Right lobe of liver (tissue), 4 donors: ENCODE results near the gene GREB1.

ENCODE experiments used
- CTCF ChIP-seq, 4 donors: fragments of 200-600 bp in 3 of 4; fragments of 450-650 bp in 1 of 4; IDR thresholded peaks; one replicate each; pipeline versions ENCODE4 v1.5.1 to v1.8.0; 2016 to 2022; ENCODE audit warnings: antibody characterized with exemption in 4 of 4, mild to moderate bottlenecking in 2 of 4
- POLR2A ChIP-seq: fragments of 450-650 bp; IDR thresholded peaks from one replicate; pipeline ENCODE4 v1.6.1; 2017; ENCODE audit warnings: antibody characterized with exemption, mild to moderate bottlenecking
- donor health status: DM: no; HTN: no; CAD: no.
- donor health status: DM: no; HTN: no; CAD: no.
- donor health status: DM: no; HTN: yes; CAD: no.

GRCh38 chr2:11509657-11510360 is 24.0 kb upstream of the GREB1 start:
- TF ChIP-seq CTCF (IDR thresholded peaks at IDR 0.05) (no peak), POLR2A (no peak)
